Mucosa of gallbladder (tissue), 1 donor: ENCODE data around the gene DDX1. TPM values are rescaled to one million over a fixed set of nuclear protein-coding genes. Genes with fewer than 3 reads are reported as not detected.
"Not testable (repeated sequence)": the region's sequence is repeated elsewhere in the genome, so short reads cannot be mapped to it uniquely, and the experiment has no call there.

ENCODE experiments used
- DNase-seq: peaks from one replicate; pipeline ENCODE4 v3.0.0-alpha.2; 2020; ENCODE audit warnings: low spot score
- total RNA-seq: library from RNA; stranded (reverse); gene quantifications from one replicate; pipeline ENCODE4 v1.2.1, GENCODE V29; 2021
- donor health status: DM: no; HTN: no; CAD: no.

The DDX1 gene
- total RNA-seq: 69.1 TPM

DNA sequence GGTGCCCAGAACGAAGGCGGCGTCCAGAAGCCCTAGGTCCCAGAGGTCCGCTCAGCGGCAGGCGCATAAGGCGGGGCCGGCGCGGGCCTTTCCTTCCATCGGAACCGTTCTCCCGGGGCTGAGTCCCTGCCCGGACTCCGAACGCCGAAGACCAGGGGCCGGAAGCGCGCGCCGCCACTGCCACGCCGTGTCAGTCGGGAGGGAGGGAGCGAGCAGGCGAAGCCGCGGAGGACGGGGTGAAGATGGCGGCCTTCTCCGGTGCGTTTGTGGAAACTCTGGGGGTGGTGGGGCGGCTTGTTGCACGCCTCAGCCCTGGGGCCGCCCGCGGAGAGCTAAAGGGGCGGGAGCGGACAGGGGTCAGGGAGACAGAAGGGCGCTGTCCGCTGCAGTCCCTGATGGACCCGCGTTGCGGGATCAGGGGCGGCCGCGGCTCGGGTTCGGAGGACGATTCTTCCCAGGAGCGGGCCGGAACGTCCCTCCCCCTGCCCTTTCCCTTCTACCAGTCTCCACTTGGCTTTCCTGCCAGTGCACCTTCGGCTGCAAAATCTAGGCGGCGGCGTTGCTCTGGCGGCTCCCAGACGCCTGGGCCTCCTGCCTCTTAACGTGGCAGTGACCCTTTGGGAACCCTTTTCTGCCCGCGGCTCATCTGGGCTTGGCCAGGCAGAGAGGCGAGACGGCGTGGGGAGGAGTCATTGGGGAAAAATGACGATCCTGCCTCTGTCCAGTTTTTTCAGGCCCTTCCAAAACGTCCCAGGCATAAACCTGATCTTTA lies at the start of gene DDX1:
TSS of gene DDX1 (plus strand) at position 177 of the 772 bp plus-strand sequence. CDS start at position 243, 66 bp downstream.
- DNase-seq: peak; percentile 83

DNA sequence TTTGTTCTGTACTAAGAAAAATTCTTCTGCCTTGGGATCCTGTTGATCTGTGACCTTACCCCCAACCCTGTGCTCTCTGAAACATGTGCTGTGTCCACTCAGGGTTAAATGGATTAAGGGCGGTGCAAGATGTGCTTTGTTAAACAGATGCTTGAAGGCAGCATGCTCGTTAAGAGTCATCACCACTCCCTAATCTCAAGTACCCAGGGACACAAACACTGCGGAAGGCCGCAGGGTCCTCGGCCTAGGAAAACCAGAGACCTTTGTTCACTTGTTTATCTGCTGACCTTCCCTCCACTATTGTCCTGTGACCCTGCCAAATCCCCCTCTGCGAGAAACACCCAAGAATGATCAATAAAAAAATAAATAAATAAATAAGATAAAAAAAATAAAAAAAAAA lies 49.4 kb upstream of the DDX1 start:
- DNase-seq: not testable (repeated sequence)

DNA sequence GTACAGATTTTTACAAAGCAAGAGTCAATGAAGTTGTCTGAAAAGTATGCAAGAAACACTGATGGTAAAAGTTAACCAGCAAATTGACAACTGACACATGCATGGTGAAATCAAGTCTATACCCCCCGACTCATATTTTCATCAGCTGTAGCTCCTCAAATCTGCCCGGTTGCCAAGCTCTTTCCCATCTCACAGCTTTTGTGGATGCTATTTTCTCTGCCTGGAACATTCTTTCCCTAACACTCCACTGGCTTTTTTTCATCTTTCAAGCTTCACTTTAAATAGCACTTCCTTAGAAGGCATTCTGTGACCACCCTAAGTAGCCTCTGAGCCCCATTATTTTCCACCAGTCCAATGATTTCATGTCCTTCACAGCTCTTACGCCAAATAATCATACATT lies 48.6 kb upstream of the DDX1 start:
- no peak for DNase-seq

DNA sequence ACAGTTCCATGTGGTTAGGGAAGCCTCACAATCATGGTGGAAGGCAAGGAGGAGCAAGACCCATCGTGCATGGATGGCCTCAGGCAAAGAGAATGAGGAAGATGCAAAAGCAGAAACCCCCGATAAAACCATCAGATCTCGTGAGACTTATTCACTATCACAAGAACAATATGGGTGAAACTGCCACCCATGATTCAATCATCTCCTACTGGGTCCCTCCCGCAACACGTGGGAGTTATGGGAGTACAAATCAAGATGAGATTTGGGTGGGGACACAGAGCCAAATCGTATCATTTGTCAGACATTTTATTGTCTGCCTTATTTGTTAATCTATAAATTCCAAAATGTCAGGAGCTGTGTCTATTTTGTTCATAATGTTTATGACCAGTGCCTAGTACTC lies 48.1 kb upstream of the DDX1 start:
- no peak for DNase-seq

DNA sequence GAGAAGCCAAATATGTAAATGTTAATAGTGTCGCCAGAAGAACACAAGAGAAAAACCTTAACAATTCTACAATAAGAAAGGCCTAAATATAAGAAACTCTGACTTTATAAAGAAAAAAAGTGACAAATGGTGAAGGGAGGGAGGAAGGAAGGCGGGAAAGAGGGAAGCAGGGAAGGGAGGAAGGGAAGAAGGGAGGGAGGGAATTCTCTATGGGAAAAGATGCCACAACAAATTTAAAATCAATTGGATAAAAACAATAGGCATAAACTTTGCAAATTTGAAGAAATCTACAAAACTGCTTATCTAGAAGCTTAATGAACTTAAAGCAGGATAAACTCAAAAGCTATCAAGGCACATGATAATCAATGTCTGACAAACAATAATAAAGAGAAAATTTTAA lies 47.4 kb upstream of the DDX1 start:
- DNase-seq: no peak

DNA sequence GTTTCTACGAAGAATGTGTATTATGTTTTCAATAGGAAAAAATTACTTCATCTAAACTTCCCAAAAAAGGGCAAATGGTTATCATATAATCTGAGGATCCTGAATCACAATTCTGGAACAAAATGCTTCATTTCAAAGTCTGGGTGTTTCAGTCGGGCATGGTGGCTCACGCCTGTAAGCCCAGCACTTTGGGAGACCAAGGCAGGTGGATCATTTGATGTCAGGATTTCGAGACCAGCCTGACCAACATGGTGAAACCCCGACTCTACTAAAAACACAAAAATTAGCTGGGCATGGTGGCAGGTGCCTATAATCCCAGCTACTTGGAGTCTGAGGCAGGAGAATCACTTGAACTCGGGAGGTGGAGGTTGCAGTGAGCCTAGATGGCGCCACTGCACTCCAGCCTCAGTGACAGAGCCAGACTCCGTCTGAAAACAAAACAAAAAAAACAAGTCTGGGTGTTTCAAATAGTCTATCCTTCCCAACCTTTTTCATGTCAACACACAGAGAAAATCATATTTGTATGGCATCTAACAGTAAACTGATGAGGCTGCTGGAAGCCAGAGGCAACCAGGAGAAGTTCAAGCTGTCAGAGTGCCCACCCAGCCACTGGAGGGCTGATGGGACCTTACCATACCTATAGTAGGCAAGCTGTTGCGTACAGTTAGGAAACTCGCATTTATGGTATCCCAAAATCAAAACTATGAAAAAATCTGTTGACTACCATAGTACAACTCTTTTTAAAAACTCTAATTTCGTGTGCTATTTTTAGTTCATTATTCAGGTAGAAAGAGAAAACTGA lies 45.2 kb upstream of the DDX1 start:
- no peak for DNase-seq

DNA sequence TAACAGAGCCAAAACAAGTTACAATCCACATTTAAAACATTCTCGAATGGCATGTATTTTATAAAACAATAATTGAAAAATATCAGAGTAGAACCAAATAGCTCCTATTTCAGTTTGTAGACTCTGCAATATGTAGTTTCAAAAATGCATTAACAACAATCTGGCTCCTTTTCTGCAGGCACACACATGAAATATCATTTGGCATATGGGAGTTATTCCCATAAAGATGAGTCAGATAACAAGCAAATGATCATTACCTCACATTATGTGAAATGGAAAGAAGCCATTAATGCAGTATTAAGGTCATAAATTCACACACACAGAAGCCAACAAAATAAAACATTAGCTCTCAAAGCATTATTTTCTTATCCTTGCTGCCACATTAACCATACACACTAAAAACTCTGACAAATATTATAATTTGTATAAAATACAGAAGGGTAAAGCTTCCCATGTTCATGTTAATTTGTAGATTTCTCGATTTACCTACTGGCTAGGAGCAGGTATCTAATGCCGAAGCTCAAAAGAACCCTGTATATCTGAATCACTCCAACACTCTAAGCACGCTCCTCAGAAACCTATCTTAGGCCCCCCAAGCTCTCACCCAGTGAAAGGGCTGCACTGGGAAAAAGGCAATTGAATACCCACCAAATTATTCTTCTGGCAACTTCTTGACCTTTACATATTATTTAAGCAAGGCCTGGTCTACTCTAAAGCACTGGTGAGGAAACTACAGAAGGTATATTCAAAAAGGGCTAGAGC lies 44.4 kb upstream of the DDX1 start:
- DNase-seq: no peak

DNA sequence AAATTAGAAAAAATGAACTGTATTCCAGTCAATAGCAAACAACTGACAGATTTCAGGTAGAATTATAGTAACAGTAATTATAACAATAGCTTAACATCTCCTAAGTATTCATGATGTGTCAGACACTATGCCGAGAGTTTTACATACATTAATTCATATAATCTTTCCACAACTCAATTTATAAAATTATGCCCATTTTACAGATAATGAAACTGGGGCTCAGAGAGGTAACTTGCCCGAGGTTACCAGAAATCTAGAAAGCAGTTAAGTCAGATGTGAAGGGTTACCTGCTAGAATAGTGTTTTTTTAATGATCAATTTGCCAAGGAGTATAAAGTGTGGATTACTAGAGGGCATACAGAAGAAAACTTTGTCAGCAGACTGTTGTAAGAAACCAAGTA lies 42.7 kb upstream of the DDX1 start:
- DNase-seq: no peak

DNA sequence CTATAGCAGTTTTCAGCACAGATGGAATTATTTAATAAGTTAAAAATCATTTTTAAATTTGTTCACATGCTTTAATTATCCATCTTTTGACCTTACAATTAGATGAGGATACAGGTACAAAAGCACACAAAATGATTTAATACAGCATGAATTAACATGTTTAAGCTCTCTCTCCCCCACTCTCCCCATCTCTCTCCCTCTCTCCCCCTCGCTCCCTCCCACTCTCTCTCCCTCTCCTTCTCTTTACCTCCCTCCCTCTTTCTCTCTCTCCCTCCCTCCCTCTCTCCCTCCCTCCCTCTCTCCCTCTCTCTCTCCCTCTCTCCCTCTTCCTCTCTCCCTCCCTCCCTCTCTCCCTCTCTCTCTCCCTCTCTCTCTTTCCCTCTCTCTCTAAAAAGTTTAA lies 38.1 kb upstream of the DDX1 start:
- no peak for DNase-seq

DNA sequence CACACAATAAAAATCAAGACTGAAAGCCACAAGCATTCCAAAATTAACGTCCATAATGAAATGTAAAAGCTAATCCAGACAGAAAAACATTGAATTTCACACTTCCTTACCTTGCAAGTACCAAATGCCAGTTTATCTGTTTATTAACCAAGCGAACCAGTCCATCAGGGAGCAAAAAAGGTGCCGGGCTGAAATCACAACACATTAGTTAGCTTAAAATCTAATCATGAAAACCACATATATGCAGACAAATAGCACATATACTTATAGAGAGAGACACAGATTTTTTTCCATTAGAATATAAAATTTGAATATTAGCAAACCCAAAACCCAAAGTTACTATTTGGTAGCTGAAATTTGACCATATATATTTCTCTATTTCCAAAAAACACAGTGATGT lies 37.7 kb upstream of the DDX1 start:
- no peak for DNase-seq

DNA sequence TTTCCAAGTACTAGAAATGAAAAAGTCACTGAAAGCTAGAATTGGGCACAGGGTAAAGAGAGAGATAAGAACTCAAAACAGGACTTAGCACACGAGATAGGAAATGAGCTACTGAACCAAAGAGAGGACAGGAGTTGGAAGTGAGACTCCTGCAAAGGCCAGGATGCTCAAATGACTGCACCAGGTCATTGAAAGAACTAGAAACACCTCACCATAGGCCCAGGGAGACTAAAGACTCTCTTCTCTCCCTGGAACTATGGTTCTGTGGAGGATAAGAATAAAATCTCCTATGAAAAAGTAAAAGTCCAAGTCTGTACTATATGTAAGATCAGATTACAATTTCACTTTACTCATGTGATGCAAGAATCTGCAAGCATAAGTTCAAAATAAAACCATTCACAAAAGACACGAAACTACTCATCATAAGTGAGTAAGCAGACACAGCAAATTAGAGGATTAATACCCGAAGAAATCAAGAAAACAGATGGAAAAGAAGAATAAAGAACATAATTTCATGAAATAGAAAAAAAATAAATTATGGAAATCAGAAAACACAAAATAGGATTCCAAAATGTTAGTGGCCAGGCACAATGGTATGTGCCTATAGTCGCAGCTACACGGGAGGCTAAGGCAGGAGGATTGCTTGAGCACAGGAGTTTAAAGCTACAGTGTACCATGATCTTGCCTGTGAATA lies 37.0 kb upstream of the DDX1 start:
- no peak for DNase-seq

DNA sequence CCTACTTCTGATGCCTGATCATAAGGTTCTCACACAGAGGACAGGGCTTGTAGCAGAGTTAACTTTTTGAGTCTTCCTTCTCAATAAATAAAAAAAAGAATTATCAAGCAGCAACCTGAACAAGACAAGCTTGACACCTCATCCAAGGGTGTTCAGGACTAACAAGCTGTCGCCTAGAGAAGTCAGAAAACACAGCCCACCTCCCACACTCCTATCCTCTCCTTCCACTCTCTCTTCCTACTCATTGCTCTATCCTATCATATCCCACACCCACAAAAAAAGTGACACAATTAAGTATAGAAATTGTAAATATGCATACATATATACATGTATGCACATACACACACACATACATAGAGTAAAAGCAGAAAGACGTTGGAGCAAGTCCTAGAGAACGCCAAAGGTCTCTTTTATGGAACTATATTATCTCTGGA lies 35.9 kb upstream of the DDX1 start:
- no peak for DNase-seq

DNA sequence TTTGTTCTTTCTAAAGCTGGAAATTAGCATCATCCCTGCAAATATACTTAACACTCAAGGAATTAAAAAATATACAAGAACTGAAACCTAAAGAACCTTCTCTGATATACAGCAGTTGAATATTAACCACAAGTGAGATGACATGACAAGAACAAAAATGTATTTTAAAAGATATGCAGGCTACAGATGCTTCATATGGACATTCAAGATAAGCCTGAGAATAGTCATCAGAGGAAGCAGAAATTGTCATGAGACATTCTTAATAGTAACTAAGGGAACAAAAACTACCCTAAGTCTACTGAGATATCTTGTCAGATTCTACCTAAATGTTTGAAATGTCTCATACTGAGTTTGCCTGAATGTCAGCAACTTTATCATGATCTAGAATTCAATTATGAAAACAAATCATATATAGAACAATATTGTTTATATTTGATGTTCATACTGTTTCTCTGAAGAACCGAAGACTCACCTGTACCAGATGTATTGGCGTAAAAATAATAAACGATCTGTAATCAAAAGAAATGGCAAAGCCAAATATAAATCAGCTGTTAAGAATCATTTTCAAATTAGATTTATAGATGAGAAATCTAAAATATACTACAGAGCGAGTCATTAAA lies 35.2 kb upstream of the DDX1 start:
- no peak for DNase-seq

DNA sequence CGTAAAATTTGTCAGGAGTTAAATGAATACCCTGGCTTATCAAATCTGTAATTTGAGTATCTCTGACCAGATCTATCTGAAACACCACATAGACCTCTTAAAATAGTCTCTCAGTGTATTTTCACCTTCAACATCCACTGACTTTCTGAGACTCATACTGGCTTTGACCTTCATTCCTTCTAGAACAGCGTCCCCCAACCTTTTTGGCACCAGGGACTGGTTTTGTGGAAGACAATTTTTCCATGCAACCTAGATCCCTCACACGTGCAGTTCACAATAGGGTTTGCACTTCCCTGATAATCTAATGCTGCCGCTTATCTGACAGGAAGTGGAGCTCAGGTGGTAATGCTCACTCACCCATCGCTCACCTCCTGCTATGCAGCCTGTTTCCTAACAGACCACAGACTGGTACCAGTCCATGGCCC lies 33.8 kb upstream of the DDX1 start:
- DNase-seq: no peak

DNA sequence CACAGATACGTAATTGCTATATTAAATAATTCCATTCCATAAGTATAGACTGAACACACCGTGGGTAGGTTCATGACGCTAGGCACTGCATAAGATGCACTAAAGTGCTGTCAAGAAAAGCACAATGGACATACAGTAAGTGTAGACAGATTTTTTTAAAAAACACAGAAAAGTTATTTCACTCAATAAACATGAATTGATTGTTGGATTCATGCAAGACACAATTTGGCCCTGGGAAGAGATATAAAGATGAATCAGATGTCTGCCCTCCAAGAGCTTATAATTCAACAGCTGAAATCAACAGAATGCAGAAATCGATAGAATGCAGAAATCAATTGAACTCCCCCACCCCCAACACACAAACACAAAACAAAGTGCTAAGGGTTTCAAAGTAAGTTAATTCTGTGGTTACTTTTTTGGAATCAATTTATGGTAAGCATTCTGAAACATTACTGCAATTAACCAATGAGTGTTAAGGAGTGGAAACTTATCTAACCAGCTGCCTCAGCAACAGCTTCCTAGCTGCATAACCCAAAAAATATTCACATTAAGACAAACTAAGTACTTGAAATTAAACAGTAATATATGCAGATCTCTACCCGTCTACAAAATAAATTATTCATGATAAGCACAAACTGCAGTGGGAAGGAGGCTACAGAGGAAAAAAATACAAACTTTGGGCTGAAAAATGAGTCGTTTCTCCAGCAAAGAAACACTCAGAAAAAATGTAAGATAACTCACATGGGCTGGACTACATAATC lies 32.1 kb upstream of the DDX1 start:
- no peak for DNase-seq

DNA sequence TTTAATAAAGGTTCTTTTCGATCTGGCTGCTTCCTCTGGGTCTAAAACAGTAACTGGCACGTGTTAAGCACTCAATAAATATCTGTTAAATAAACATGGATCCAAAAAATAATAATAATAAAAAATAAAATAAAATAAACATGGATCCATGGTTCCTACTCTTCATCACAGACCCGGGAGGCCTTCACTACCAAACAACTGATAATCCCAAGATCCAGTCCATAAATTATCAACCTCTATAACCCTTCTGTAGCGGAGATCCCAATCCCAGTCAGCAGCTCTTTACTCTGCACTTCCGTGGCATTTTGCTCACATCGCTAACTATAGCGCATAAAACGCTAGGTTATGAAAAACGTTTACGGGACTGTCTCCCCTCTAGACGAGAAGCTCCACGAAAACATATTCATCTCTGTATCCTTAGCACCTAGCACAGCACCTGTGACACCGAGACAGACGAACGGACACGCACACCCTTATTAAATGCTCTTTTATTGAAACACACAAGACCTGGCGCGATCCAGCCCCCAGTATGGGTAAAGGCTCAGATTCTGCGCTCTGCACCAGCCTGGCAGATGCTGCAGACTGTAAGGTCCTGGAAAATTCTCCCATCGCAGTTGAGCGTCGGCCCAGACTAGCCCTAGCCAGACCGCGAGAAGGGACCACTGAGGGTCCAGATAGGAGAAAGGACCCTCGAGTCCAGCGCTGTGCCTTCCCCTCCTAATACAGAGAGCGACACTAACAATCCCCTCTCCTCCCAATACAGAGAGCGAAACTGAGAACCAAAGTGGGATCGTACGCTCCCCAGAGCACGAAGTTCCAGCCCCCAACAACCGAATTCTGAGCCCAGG lies 31.3 kb upstream of the DDX1 start:
- DNase-seq: no peak

DNA sequence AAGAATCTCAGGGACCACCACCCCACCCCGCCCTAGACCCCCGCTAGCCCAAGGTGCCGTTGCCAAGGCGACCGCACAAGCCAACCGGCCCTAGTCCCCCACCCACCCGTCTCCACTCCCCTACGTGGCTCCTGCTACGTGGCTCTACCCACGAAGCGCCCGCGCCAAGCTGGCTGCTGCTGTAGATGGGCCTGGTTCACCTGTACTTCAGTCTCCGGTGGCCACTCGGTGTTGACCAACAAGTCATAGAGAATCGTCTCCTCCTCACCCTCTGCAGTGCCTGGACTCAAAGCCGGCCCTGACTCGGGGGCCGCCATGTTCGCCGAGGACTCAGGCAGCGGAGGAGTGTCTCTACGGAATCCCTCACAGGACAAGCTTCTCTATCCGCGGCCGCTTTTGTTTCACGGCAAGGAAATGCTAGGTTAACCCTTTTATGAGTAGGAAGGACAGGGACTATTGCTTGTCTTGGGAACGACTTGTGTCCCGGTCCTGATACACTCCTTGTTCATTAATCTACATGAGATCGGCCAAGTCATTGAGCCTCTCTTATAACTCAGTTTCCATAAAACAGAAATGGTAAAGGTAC lies 30.6 kb upstream of the DDX1 start, which contains the start of gene NBAS:
TSS of gene NBAS (minus strand) at position 347 of the 586 bp plus-strand sequence. CDS start at position 317, 30 bp downstream.
- peak; percentile 92 for DNase-seq

DNA sequence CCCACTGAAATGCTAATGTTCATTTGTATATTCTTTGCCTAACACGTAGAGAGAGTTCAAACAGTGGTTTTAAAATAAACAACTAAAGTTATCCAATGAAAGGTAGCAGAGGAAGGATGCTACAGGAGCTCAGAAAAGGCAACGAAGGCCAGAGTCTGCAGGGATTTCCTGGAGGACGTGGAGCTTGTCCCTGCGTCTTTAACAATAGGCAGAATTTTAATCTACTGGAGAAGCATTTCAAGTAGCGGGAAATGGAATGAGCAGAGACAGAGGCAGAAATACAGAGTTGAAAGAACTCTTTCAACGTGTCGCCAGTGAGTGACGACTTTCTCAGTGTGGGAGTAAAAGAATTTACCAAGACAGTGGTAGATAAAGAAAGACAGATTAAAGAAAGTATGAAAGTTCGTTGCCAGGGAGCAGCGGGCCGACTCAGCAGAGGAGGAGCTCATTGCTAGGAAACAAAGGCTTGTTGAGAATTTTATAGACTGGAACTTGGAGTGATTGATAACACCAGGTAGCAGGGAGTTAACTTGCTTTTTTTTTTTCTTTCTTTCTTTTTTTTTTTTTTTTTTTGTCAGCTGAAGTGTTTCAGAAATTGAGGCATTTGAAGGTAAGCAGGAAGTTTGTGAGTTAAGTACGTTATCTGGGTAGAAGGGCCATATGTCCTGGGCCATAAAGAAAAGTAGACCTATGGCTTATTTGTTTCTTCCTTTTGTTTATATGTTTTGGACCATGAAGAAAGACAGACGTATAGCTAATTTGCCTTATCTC lies 29.9 kb upstream of the DDX1 start:
- DNase-seq: no peak
